CD4-positive, CD25-positive, alpha-beta regulatory T cell (primary cell): Measurements from ENCODE around the gene BRINP1. TPM values are rescaled to one million over a fixed set of nuclear protein-coding genes. Genes with fewer than 3 reads are reported as not detected.

ENCODE experiments used
- ATAC-seq, 2 donors: fragments of 150-1000 bp; cut with Tn5 transposase; one replicate each; pipeline ENCODE4 v1.10.0; 2021; ENCODE audit warnings: low read depth in 2 of 2, moderate number of reproducible peaks in 2 of 2, moderate library complexity in 1 of 2
- DNase-seq, 3 donors: peaks; one replicate each; pipeline versions ENCODE4 v3.0.0 to v3.0.0-alpha.2; 2012 to 2022; ENCODE audit warnings: mixed read lengths in 1 of 3
- H3K27ac ChIP-seq: one replicate; pipeline ENCODE4 v1.7.0; 2013; ENCODE audit warnings: mild to moderate bottlenecking, low read length; ENCODE audit not compliant: insufficient read depth, poor library complexity, severe bottlenecking
- H3K27me3 ChIP-seq: one replicate; pipeline ENCODE4 v1.7.0; 2013; ENCODE audit warnings: low read length; ENCODE audit not compliant: control insufficient read depth, insufficient read depth
- H3K36me3 ChIP-seq: one replicate; pipeline ENCODE4 v1.7.0; 2013; ENCODE audit warnings: mild to moderate bottlenecking, low read length, moderate library complexity; ENCODE audit not compliant: control insufficient read depth, insufficient read depth
- H3K4me1 ChIP-seq: 2 replicates; pipeline ENCODE4 v1.7.0; 2013; ENCODE audit warnings: mild to moderate bottlenecking, low read length; ENCODE audit not compliant: insufficient read depth, control insufficient read depth, poor library complexity, severe bottlenecking
- H3K4me3 ChIP-seq: one replicate; pipeline ENCODE4 v1.7.0; 2013; ENCODE audit warnings: low read depth, mild to moderate bottlenecking, low read length, moderate library complexity
- H3K9me3 ChIP-seq, 2 experiments: 1 replicate in 1 of 2; 2 replicates in 1 of 2; pipeline ENCODE4 v1.7.0; 2013; ENCODE audit warnings: low read length in 2 of 2, mild to moderate bottlenecking in 1 of 2, moderate library complexity in 1 of 2; ENCODE audit not compliant: control insufficient read depth in 2 of 2
- H3K27ac Mint-ChIP-seq, 3 donors: one replicate each; pipeline ENCODE4 v1.8.0; 2020 to 2022; ENCODE audit warnings: mild to moderate bottlenecking in 3 of 3, mixed read lengths in 3 of 3, moderate library complexity in 2 of 3
- H3K27me3 Mint-ChIP-seq: one replicate; pipeline ENCODE4 v1.8.0; 2022; ENCODE audit warnings: mild to moderate bottlenecking, mixed read lengths
- H3K36me3 Mint-ChIP-seq: one replicate; pipeline ENCODE4 v1.8.0; 2020; ENCODE audit warnings: mixed read lengths
- H3K4me1 Mint-ChIP-seq, 4 donors: one replicate each; pipeline ENCODE4 v1.8.0; 2020 to 2022; ENCODE audit warnings: mixed read lengths in 4 of 4, mild to moderate bottlenecking in 1 of 4
- H3K4me3 Mint-ChIP-seq, 4 donors: one replicate each; pipeline ENCODE4 v1.8.0; 2020 to 2022; ENCODE audit warnings: mild to moderate bottlenecking in 4 of 4, mixed read lengths in 4 of 4, moderate library complexity in 3 of 4
- H3K9me3 Mint-ChIP-seq, 7 donors: one replicate each; pipeline ENCODE4 v1.8.0; 2020 to 2022; ENCODE audit warnings: mixed read lengths in 7 of 7, mild to moderate bottlenecking in 3 of 7, moderate library complexity in 2 of 7
- polyA plus RNA-seq, 4 donors: library from polyadenylated mRNA; unstranded; fragments of 300-500 nt; fragmentation: Illumina TruSeq; gene quantifications; one replicate each; pipeline ENCODE4 v1.2.3, GENCODE V29; 2021
- total RNA-seq: library from RNA; stranded (reverse); gene quantifications from one replicate; pipeline ENCODE4 v1.2.3, GENCODE V29; 2022

Gene BRINP1
- total and polyA plus RNA-seq, 5 donors from 2014 or later, result not detected

DNA sequence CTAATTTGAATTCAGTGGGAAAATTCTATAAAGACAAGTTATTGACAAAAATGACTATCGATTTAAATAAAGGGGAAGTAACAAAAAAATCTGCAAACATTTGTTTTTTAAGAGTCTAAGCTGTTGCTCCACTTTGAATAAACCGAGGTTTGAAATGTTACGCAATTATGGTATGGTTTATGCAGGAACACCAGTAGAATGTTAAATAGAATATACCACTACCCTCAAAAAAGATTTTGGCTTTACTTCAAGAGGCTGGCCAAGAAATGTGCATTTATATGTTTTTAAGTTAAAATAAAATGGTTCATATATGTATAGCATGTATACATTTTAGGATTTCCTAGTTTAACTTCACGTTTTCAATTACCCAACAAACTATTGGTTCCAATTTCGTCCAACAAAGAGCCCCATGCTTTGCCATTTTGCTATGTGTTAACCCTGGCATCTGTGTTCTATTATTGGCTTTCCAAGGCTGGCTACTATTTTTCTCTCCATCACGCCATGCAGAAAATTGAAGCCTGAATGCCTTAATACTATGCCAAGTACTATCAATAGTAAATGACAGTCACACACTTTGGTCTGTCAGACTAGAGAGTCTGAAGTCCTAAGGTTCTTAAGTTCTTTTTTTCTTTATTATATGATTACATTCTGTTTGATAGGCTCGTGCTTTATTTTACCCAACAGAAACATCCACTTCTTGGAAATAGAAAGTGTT lies 171.2 kb downstream of the BRINP1 start:
- no peak overlapping the region for H3K27ac Mint-ChIP-seq
- no peaks in the 10 kb centered on the region for H3K27me3 ChIP-seq
- H3K36me3 ChIP-seq, result no peaks in the 10 kb centered on the region
- H3K27ac ChIP-seq, result no peak overlapping the region
- H3K4me3 ChIP-seq, result no peak overlapping the region
- no peak overlapping the region for H3K4me3 Mint-ChIP-seq
- no peaks in the 10 kb centered on the region for H3K27me3 Mint-ChIP-seq
- H3K36me3 Mint-ChIP-seq, result no peaks in the 10 kb centered on the region
- DNase-seq, result no peak
- peaks cover 0 to 8% (median 2%) of the 10 kb centered on the region in 7 donors for H3K9me3 Mint-ChIP-seq
- no peaks in the 10 kb centered on the region for H3K9me3 ChIP-seq
- H3K4me1 ChIP-seq, result no peaks in the 10 kb centered on the region
- no peak for ATAC-seq
- H3K4me1 Mint-ChIP-seq, result no peaks in the 10 kb centered on the region

DNA sequence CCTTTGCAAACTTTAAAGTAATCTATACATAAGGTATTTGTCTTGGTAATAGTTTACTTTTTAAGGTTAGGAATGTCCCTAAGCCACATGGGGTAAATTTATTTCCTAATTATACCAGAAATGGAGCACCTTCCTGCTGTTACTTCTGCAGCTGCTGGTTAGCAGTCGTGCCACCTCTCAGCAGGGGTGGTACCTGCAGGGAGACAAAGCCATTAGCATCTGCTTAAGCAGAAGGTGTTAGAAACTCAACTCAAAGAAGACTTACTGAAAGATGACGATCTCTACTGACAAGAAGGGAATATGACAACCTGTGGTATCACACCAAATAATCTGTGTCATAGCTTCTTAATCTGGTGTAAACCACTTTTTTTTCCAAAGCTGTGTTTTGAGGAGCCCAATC lies 173.7 kb downstream of the BRINP1 start:
- ATAC-seq (no peak), DNase-seq (no peak)
- H3K27me3 ChIP-seq, result no peaks in the 10 kb centered on the region
- H3K4me1 Mint-ChIP-seq, result no peaks in the 10 kb centered on the region
- no peak overlapping the region for H3K4me3 ChIP-seq
- H3K9me3 Mint-ChIP-seq, result peaks cover 0 to 8% (median 0%) of the 10 kb centered on the region in 7 donors
- no peaks in the 10 kb centered on the region for H3K36me3 ChIP-seq
- H3K36me3 Mint-ChIP-seq, result no peaks in the 10 kb centered on the region
- no peaks in the 10 kb centered on the region for H3K9me3 ChIP-seq
- H3K27ac Mint-ChIP-seq, result no peak overlapping the region
- no peak overlapping the region for H3K4me3 Mint-ChIP-seq
- no peak overlapping the region for H3K27ac ChIP-seq
- no peaks in the 10 kb centered on the region for H3K27me3 Mint-ChIP-seq
- H3K4me1 ChIP-seq, result no peaks in the 10 kb centered on the region

DNA sequence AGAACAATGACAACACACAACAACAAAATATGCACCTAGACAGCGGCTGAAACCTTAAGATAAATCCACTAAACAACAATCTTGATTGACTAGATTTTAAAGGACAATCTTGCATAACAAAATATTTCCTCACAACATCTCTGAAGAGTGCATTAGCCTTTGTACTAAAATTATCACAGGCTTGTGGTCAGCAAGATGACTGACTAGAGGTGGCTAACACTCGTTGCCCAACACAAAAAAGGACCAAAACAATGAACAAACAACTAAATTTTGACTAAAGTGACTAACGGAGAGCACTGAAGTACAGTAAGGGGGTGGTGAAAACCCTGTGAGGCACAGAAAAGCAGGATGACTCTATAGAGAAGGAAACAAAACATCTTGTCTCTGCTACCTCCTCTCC lies 183.9 kb downstream of the BRINP1 start:
- Histone ChIP-seq H3K27ac (no peak overlapping the region), H3K4me1 (no peaks in the 10 kb centered on the region), H3K36me3 (no peaks in the 10 kb centered on the region), H3K9me3 (peaks cover 0 to 2% of the 10 kb centered on the region in 2 experiments), H3K4me3 (no peak overlapping the region), H3K27me3 (no peaks in the 10 kb centered on the region)
- H3K27me3 Mint-ChIP-seq, result no peaks in the 10 kb centered on the region
- no peaks in the 10 kb centered on the region for H3K4me1 Mint-ChIP-seq
- ATAC-seq (no peak), DNase-seq (no peak)
- H3K4me3 Mint-ChIP-seq, result no peak overlapping the region
- no peaks in the 10 kb centered on the region for H3K36me3 Mint-ChIP-seq
- peaks cover 0 to 25% (median 4%) of the 10 kb centered on the region in 7 donors for H3K9me3 Mint-ChIP-seq
- H3K27ac Mint-ChIP-seq, result no peak overlapping the region

DNA sequence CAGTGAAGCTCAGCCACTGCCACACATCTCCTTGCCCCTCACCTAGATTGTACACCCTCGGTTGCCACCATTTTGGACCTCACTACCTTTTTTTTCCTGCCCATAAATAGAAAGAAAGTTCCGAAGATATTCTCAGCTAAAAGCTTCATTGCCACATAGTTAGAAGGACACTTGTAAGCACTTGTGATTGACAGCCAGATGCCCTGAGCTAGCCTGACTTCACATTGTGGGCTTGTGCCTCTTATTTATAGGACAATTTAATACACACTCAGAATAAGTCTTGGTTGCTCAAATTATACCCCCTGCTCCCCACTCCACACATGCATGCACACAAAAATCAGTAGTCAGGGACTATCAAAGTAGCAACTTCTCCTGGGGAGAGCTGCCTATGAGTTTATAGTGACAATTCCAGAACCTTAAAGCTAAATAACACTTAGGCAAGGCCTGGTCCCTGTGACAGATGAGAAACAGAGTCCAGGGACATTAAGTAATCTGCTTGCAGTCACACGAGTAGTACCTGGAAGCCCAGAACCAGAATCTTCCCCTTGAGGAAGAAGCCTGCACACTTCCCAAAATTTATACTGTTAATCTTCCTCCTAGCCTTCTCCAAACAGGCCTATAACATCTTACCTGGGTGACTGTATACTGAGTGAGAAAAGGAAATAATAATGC lies 184.8 kb downstream of the BRINP1 start:
- ATAC-seq (no peak), DNase-seq (no peak)
- Histone ChIP-seq H3K36me3 (no peaks in the 10 kb centered on the region), H3K27ac (no peak overlapping the region), H3K4me3 (no peak overlapping the region), H3K9me3 (peaks cover 0 to 2% of the 10 kb centered on the region in 2 experiments), H3K27me3 (no peaks in the 10 kb centered on the region), H3K4me1 (no peaks in the 10 kb centered on the region)
- Mint-ChIP-seq H3K9me3 (peaks cover 0 to 21% (median 4%) of the 10 kb centered on the region in 7 donors), H3K4me1 (no peaks in the 10 kb centered on the region), H3K36me3 (no peaks in the 10 kb centered on the region), H3K4me3 (no peak overlapping the region), H3K27ac (no peak overlapping the region), H3K27me3 (no peaks in the 10 kb centered on the region)

DNA sequence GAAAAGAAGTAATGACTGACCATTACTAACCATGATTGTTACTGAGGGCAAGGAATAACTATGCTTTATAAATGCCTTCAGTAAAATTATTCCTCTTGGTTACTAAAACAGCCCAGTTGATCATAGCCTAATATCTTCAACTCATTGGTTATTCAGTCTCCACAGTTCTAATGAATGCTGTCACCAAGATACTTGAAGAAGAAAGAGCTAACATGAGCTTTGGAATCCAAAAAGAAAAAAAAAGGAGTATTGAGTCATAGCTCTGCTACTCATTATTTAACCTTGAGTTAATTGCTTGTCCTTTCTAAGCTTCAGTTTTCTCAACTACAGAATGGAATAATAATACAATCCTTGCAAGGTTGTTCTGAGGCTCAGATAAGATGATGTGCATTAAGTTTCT lies 187.7 kb downstream of the BRINP1 start:
- H3K9me3 Mint-ChIP-seq, result peaks cover 0 to 15% (median 5%) of the 10 kb centered on the region in 7 donors
- Histone ChIP-seq H3K27me3 (no peaks in the 10 kb centered on the region), H3K36me3 (no peaks in the 10 kb centered on the region), H3K9me3 (no peaks in the 10 kb centered on the region), H3K27ac (no peak overlapping the region), H3K4me3 (no peak overlapping the region), H3K4me1 (no peaks in the 10 kb centered on the region)
- H3K27me3 Mint-ChIP-seq, result no peaks in the 10 kb centered on the region
- no peaks in the 10 kb centered on the region for H3K4me1 Mint-ChIP-seq
- H3K4me3 Mint-ChIP-seq, result no peak overlapping the region
- no peak for ATAC-seq
- H3K36me3 Mint-ChIP-seq, result no peaks in the 10 kb centered on the region
- no peak overlapping the region for H3K27ac Mint-ChIP-seq
- no peak for DNase-seq

DNA sequence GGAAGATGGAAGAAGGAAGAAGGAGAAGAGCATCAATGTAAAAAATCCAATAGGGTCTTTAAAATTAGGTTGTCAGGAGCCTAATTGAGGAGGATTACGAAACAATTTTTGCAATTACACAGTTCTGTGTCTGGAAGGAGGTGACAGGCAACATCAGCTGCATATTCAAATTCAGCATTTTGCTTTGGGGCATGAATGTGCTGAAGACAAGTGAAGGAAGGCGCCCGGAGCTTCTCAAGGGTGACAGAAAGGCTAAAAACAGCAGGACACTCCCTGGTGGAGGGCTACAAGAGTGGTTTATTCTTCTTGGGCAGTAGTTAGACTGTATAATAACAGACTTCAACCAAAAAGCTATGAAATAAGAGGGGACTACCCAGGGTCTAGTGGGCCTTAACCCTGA lies 188.3 kb downstream of the BRINP1 start:
- Mint-ChIP-seq H3K36me3 (no peaks in the 10 kb centered on the region), H3K9me3 (peaks cover 0 to 15% (median 10%) of the 10 kb centered on the region in 7 donors), H3K4me3 (no peak overlapping the region), H3K27me3 (no peaks in the 10 kb centered on the region), H3K27ac (no peak overlapping the region), H3K4me1 (no peaks in the 10 kb centered on the region)
- H3K27me3 ChIP-seq, result no peaks in the 10 kb centered on the region
- no peaks in the 10 kb centered on the region for H3K4me1 ChIP-seq
- H3K36me3 ChIP-seq, result no peaks in the 10 kb centered on the region
- no peak overlapping the region for H3K27ac ChIP-seq
- DNase-seq, result no peak
- no peaks in the 10 kb centered on the region for H3K9me3 ChIP-seq
- ATAC-seq, result no peak
- H3K4me3 ChIP-seq, result no peak overlapping the region

DNA sequence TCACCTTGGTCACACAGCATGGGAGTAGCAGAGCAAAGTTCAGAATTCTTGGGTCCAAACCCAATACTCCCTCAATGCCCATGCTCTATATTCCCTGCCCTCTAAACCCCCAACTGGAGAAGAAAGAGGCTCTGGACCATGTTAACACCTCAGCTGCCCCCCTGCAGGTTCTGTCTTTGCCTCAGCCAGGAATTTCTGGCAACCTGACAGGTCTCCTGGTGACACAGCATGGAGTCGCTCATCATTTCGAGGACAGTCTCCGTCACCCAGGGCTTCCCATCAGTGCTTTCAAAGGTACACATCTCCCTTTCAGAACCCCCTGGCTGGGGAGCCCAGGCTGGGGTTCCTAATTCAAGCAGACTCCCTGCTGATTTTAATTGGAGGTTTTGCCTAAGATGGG lies 189.5 kb downstream of the BRINP1 start:
- H3K4me3 Mint-ChIP-seq, result no peak overlapping the region
- DNase-seq, result no peak
- no peak overlapping the region for H3K4me3 ChIP-seq
- no peaks in the 10 kb centered on the region for H3K27me3 Mint-ChIP-seq
- peaks cover 0 to 12% (median 10%) of the 10 kb centered on the region in 7 donors for H3K9me3 Mint-ChIP-seq
- H3K27ac ChIP-seq, result no peak overlapping the region
- H3K27ac Mint-ChIP-seq, result no peak overlapping the region
- no peaks in the 10 kb centered on the region for H3K27me3 ChIP-seq
- H3K36me3 ChIP-seq, result no peaks in the 10 kb centered on the region
- H3K9me3 ChIP-seq, result no peaks in the 10 kb centered on the region
- ATAC-seq, result no peak
- H3K4me1 Mint-ChIP-seq, result no peaks in the 10 kb centered on the region
- H3K36me3 Mint-ChIP-seq, result no peaks in the 10 kb centered on the region
- H3K4me1 ChIP-seq, result no peaks in the 10 kb centered on the region

DNA sequence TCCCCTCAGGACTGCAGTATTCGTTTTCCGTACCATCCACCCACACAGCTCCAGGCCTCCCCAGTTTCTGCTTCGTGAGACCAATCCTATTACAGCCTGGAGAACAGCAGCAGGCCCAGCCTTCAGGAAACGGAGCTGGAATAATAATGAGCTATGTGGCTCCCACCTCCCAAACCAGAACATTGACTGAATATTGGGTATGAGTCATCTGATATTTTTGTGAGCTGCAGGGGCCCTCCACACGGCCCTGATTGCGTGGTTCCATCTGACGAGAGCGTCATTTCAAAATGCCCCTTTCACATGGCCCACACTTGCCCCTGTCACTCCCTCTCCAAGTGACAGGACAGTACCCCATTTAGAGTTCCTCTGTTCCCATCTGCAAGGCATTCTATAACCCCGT lies 192.0 kb downstream of the BRINP1 start:
- Histone ChIP-seq H3K27ac (no peak overlapping the region), H3K9me3 (no peaks in the 10 kb centered on the region), H3K4me3 (no peak overlapping the region), H3K36me3 (no peaks in the 10 kb centered on the region), H3K27me3 (no peaks in the 10 kb centered on the region), H3K4me1 (no peaks in the 10 kb centered on the region)
- no peaks in the 10 kb centered on the region for H3K36me3 Mint-ChIP-seq
- no peak overlapping the region for H3K27ac Mint-ChIP-seq
- H3K4me3 Mint-ChIP-seq, result no peak overlapping the region
- no peak for DNase-seq
- H3K4me1 Mint-ChIP-seq, result no peaks in the 10 kb centered on the region
- peaks cover 0 to 11% (median 6%) of the 10 kb centered on the region in 7 donors for H3K9me3 Mint-ChIP-seq
- no peaks in the 10 kb centered on the region for H3K27me3 Mint-ChIP-seq
- no peak for ATAC-seq
